Measurements from ENCODE around the gene CACNA1C.
"Not testable (repeated sequence)": the region's sequence is repeated elsewhere in the genome, so short reads cannot be mapped to it uniquely, and the experiment has no call there.

The CACNA1C gene

DNA sequence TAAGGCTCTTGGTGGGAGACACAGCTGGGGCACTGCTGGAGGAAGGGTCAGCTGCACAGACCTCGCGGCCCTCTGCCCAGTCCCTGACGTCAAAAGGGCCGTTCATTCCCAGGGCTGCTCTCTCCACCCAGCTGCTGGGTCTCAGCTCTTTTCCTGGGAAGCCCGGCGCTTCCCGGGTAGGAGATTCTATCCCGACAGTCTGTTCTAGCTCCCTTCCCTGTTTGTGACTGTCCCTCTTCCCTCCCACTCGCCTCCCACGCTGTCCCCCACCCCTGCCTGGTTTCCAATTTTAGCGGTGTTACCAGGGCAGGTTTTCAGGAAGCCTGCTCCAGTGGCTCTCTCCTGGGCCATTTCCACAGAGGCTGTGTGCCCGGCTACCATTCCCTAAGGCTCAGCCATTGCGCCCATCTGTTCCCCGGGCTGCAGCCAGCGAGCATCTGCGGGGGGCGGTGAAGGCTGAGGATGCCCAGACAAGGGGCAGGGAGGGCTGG lies 186.6 kb downstream of the CACNA1C start:
- DNase-seq: no peak

- no peak for DNase-seq
Measured at GRCh38 chr12:2240390-2240789, 187.6 kb downstream of the CACNA1C start.

GRCh38 chr12:2240984-2241383 lies 188.2 kb downstream of the CACNA1C start:
- DNase-seq: no peak

DNA sequence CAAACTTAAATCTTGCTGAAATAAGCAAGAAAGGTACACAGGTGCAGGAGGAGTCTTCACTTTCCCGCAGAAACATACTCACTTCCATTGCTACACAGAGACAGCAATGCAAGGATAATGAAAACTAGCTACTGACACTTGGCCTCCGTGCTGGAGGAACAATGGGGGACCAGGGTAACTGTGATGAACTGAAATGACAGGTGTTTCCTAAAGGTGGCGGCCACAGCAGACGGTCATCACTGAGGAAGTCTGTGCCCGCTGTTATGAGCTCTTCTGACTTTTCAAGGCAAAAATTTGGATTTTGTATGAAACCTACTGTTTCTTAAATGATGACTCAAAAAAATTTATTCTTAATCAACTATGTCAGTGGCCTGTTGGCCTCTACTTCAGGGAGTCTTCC lies 189.4 kb downstream of the CACNA1C start:
- DNase-seq: no peak

DNA sequence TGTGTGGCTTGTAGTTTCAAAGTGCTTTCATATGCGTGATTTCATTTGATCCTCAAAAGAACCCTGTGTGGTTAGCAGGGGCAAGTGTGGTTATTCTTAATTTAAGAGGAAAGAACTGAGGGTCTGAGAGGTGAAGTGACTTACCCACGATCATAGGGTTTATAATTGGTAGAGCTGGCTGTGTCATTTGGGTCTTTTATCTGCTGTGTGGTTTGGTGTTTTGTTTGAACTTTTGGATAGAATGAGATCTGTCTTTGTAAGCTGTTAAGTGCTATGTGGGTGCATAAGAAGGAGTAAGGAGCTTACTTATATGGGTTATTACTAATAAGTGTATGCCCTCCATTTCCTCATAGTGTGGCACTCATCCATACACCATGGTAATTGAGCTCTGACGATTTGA lies 190.0 kb downstream of the CACNA1C start:
- DNase-seq: no peak

- DNase-seq: no peak
Measured at GRCh38 chr12:2243275-2243674, 190.5 kb downstream of the CACNA1C start.

DNA sequence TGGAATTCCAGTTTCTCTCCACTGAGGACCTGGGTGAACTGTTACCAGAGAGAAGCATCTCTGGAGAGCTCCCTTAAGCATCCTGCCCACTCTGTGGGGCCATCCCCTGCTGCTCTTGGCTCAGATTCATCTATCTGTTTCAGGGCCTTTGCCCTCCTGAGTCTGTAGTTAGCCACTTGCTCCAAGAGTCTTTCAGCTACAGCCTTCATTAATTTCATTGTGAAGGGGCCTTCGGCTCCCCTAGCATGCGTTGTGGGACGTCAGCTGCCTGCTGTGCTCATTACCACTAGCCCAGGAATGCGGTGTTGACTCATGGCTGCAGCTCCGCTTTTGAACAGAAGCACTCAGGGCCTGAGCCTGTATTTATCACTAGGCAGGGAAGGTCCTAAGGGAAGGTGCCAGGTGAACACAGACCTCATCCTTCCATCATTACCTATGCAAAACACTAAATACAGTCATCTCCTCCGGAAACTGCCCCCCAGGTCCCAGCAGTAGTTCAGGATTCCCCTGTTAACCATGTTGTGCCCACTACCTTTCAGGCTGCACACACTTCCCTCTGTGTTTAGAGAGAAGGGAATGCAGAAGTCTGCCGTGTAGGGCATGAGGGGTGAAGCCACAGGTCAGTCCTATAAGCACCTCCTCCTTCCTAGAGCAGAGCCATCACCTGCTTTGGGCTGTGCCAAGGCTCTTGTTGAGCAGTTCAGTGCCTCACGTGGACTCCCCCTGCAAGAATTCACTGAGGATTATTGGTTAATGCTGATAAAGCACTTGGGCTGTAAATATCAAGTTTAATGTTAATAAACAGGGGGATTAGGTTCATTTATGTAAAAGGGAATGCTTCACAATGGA lies 191.4 kb downstream of the CACNA1C start:
- DNase-seq: no peak

DNA sequence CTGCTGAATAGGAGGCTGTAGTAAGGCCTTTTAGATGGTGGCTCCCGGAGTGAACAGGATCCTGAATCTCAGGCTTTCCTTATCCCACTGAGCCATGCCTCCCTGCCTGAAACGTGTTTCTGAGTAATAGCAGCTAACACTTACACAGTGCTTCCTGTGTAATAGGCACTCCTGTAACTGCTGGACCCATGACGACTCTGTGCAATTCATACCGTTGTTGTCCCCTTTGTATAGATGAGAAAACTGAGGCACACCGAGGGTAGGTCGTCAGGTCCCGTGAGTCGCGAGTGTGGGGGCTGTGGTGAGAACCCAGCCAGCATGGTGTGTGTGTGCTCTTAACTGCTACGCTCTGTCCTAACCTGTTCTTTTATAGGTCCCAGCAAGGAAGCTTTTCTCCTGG lies 193.6 kb downstream of the CACNA1C start:
- no peak for DNase-seq

GRCh38 chr12:2247120-2247519 lies 194.3 kb downstream of the CACNA1C start:
- DNase-seq: no peak

DNA sequence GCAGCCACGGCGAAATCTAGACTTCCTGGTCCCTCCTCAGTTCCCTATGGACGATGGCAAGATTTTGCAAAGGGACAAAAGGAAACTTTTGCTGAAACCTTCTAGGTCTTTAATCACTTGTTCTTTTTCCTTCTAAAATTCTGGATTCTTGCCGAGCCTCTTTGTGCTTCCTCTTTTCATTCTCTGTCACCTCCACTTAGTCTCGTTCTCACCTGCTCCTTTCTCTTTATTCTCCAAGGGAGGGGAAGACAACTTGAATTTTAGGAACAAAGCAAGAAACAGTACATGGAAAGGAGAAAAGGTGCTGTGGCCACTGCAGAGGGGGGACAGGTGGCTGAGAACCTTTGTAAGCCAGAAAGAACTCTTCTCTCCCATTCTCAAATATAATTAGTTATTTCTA lies 194.8 kb downstream of the CACNA1C start:
- DNase-seq: no peak

DNA sequence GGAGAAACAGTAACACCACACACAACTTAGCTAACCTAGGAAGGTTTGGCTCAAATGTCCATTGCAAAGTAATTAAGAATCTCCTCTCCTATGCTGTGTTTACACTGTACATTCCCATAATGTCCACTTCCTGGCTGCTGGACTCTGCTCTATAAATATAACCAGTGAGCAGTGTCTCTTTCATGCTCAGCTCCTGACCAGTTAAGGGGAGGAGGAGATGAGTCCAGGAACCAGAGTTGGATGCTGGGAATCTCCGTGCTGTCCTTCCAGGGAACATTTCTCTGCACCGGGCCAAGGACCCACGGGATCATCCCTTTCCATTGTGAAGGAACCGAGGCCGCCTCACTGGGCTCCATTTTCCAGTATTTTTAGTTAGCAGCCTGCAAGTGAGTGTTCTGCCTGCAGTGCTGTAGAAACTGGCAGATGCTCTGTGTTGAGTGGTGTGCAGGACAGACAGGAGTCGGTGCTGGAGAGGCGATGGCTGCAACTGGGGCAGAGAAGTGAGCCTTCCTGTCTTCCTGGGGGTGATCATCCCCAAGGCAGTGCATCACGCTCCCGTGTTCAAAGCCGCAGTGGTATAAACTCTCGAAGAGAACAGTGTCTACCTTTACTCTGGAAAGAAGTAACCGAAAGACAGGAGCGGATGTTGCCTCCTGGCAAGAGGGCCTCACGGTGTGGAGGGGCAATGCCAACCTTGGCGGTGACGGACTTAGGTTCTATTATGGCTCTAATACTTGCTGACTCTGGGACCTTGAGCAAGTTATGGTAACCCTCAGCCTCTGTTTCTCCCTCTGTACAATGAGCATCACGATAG lies 195.5 kb downstream of the CACNA1C start:
- no peak for DNase-seq

DNA sequence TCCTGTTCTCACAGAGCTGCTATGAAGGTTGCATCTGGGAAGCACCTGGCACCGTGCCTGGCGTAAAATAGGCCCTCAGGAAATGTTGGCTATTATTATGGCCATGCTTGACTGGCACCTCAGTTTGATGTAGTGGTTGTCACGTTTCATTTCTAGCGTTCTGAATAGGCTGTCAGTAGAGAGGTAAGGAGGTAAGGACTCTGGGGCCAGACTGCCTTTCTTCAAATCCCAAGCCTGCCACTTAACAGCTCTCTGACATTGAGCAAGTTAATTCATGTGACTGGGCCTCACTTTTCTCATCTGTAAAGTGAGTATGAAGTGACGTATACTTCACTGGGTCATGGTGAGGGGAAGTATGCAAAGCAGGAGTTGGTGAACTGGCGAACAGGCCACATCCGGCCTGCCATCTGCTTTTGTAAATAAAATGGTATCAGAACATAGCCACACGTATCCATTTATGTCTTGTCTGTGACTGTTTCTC lies 196.2 kb downstream of the CACNA1C start:
- DNase-seq: no peak

DNA sequence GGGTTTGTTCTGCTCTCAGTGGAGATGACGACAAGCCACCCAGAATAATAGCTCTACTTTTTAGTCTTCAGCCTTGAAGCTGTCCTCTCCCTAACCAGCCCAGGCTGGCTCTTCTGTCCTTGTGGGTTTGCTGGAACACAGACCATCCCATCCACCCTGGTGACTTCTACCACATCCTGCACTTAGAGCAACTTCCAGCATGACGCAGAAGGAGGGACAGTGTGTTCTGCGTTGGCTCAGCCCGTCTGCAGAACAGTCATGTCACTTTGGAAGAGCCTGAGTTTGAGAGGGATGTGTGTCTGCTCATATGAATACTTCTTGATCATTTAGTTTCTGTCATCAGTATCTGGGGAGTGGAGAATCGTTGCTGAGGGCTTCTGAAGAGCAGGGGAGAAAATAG lies 198.0 kb downstream of the CACNA1C start:
- DNase-seq: no peak

- DNase-seq: no peak
Measured at GRCh38 chr12:2251526-2252209, 198.9 kb downstream of the CACNA1C start.

GRCh38 chr12:2255311-2255710 lies 202.5 kb downstream of the CACNA1C start:
- no peak for DNase-seq

- not testable (repeated sequence) for DNase-seq
Measured at GRCh38 chr12:2255731-2256130, 202.9 kb downstream of the CACNA1C start.

DNA sequence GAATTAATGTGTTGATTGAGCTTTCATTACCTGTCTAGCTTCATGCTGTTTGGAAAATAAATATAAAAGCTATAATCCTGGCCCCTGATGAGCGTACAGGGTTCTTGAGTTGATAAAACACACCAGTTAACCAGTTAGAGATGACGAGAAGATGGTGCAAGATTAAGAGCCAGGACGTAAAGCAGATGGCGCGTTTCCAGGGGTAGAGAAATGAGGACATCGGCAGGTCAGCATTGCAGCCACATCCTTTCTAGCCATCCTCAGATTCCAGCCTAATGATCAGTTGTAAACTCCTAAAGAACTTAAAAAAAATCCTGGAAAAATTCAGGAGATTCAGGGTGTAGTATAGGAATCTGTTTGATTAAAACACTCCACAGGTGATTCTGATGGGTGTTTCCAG lies 203.7 kb downstream of the CACNA1C start:
- DNase-seq: no peak

GRCh38 chr12:2256915-2257314 lies 204.1 kb downstream of the CACNA1C start:
- no peak for DNase-seq

DNA sequence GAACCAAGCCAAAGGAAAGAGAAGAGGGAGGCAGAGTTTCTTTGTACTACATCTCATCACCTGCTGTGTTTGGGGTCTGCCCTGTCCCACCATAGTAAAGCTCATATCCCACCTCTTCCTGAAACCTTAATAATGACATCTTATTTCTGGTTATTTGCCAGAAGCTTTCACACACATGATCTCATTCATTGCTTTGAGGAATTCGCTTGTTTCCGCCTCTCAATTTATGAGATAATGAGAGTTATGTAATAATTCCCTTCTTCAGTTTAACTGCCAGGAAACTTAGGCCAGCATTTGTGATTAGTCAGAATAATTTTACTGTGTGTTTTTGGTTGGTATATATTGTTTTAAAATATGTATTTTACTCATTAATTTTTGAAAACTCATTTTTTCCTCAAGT lies 205.2 kb downstream of the CACNA1C start:
- DNase-seq: no peak

DNA sequence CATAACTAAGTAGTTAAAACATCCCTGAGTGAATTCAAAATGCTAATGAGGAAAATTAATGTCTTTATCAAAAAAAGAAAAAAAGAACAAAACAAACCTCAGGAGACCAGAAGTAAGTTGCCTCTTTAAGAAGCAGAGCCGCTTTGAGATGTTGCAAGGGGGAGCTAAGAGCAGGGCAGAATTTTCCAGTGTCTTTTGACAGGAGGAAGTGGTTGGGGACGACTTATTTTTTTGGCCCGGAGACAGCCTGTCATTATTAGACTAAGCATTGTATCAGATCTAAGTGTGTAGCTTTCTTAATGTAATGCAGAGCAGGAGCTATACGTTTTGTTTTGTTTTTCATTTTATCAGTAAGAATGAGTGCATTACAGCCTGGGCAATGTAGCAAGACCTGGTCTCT lies 206.6 kb downstream of the CACNA1C start:
- no peak for DNase-seq

- DNase-seq: no peak
Measured at GRCh38 chr12:2260441-2260840, 207.7 kb downstream of the CACNA1C start.

DNA sequence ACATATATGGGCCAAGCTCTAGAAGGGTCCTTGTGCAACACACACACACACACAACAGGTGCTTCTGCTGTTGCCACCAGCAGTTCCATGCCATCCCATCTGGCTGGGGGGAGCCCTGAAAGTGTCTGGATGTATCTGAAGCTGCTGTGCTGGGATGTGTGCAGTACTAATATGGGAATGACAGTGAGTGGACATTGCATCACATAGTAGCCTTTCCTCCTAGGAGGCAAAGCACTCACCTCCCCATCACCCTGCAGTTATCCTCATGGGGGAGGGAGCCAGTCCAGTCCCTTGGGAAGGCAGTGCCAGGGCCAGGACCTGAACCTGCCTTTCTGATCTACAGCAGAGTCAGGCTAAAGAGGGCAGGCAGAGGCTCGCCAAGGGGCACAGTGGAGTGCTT lies 208.9 kb downstream of the CACNA1C start:
- DNase-seq: no peak

- no peak for DNase-seq
Measured at GRCh38 chr12:2262449-2262848, 209.7 kb downstream of the CACNA1C start.

All from cortex of kidney (tissue), 1 donor.